ENCODE data around the gene GOLGA6A. TPM values are rescaled to one million over a fixed set of nuclear protein-coding genes. Genes with fewer than 3 reads are reported as not detected.

GOLGA6A gene
- total RNA-seq, 2 donors from 2014 or later: 1.1 TPM; not detected in 1

DNA sequence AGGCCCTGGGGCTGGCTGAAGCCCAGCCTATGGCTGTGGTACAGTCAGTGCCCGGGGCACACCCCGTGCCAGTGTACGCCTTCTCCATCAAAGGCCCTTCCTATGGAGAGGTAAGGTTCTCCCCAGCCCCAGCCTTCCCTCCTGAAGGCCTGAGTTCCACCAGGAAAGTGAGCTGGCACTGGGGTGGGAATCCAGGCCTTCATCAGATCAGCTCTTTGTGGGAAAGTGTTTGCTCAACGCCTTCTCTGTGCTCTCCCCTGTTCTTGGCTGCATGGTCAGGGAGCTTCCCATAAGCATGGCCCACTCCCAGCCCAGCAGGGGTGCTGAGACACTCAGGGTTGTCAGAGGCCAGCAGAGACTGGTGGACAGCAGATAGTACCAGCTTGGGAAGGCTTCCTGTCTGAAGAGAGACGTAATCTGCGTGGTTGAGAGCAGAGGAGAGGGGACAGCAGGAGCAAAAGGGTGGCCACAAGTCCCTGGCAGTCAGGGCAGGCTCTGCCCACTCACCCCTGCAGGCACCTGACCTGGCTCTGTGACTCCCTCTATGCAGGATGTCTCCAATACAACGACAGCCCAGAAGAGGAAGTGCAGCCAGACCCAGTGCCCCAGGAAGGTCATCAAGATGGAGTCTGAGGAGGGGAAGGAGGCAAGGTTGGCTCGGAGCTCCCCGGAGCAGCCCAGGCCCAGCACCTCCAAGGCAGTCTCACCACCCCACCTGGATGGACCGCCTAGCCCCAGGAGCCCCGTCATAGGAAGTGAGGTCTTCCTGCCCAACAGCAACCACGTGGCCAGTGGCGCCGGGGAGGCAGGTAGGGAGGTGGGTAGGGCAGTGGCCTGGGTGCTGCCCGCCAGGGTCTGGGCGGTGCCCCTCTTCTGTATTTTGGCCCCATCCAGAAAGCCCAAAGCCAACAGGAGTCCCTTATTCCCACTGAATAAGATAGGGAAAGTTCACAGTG is 49.5 kb downstream of the GOLGA6A start:
- peak overlapping the region in 1 of 2 donors; percentile 70 for H3K27ac Mint-ChIP-seq
- ATAC-seq: no peak

DNA sequence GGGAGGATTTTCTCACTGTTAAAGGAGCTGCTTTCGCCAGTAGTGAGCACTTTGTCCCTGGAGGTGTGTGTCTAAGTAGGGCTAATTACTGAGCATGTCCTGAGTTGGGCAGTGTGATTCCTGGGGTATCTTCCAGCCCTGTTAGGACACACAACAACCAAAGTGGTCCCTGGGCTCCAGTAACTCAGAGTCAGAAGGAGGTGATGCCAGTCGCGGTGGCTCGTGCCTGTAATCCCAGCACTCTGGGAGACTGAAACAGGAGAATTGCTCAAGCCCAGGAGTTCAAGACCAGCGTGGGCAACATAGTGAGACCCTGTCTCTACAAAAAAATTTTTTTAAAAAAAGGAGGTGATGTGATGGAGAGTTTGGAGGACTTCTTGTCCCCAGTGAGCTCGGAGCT is 50.3 kb downstream of the GOLGA6A start:
- DNase-seq (ENCODE audit: low spot score in 2 of 2): no peak
- H3K36me3 Mint-ChIP-seq: peaks cover 0 to 13% of the 10 kb centered on the region in 2 donors
- H3K27ac Mint-ChIP-seq: peak overlapping the region in 1 of 2 donors; percentile 70
- no peak for ATAC-seq
- H3K9me3 Mint-ChIP-seq: no peaks in the 10 kb centered on the region

More for the DNA sequence above, 49.5 kb downstream of the GOLGA6A start:
- peaks cover 0 to 13% of the 10 kb centered on the region in 2 donors for H3K36me3 Mint-ChIP-seq
- no peak for DNase-seq (ENCODE audit: low spot score in 2 of 2)
- no peaks in the 10 kb centered on the region for H3K9me3 Mint-ChIP-seq

DNA sequence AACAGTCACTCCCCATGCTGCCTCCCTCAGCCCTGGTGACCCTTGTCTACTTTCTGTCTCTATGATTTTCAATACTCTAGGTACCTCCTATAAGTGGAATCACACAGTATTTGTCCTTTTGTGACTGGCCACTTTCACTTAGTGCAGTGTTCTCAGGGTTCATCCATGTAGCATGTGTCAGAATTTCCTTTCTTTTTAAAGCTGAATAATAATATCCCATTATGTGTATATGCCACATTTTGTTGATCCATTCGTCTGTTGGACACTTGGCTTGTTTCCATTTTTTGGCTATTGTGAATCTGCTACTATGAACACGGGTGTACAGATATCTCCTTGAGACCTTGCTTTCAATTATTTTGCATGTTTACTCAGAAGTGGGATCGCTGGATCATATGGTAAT is 53.7 kb downstream of the GOLGA6A start:
- ATAC-seq: no peak
- no peaks in the 10 kb centered on the region for H3K9me3 Mint-ChIP-seq
- DNase-seq (ENCODE audit: low spot score in 2 of 2): no peak
- H3K36me3 Mint-ChIP-seq: no peaks in the 10 kb centered on the region
- H3K27ac Mint-ChIP-seq: no peak overlapping the region

DNA sequence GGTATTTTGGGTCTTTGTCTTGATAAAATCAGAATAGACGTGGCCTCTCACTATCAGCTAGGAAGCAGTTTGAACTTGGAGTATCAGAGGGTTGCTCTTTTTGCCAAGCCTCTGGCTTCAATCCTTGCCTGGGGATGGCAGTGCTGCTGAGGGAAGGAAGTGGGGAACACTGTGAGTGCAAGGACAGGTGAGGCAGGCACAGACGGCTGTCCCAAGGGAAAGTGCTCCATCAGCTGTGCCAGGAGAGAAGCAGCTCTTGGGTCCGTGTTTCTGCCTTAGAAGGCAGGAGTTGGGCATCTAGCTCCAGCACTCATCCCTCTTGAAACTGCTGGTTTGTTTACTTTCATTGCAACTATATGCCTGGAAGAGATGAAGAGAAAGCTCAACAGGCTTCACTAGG is 54.7 kb downstream of the GOLGA6A start:
- H3K36me3 Mint-ChIP-seq: peaks cover 2 to 7% of the 10 kb centered on the region in 2 donors

DNA sequence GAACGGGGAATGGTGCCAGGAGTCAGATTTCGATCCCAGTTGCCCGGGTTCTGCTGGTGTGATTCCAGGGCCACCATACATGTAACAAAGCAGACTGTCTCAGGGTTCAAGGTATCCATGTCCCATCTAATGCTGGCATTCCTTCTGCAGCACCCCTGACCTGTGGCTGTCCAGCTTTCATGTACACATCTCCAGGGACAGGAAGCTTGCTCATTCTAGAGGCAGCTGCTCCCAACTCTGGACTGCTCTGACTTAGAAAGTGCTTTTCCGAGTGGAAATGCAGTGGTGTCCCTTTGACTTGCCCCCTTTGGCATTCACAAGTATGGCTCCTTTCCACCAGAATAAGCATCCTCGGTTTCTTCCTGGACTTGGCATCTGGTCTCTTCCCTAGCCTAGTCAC is 56.9 kb downstream of the GOLGA6A start:
- ATAC-seq (no peak), DNase-seq (ENCODE audit: low spot score in 2 of 2) (no peak)
- no peaks in the 10 kb centered on the region for H3K9me3 Mint-ChIP-seq
- H3K36me3 Mint-ChIP-seq: peaks cover 7 to 12% of the 10 kb centered on the region in 2 donors
- H3K27ac Mint-ChIP-seq: peak overlapping the region; percentile 9 to 57

More for the DNA sequence above, 54.7 kb downstream of the GOLGA6A start:
- DNase-seq (ENCODE audit: low spot score in 2 of 2): no peak
- Mint-ChIP-seq H3K9me3 (no peaks in the 10 kb centered on the region), H3K27ac (peak overlapping the region in 1 of 2 donors; percentile 36)
- no peak for ATAC-seq

DNA sequence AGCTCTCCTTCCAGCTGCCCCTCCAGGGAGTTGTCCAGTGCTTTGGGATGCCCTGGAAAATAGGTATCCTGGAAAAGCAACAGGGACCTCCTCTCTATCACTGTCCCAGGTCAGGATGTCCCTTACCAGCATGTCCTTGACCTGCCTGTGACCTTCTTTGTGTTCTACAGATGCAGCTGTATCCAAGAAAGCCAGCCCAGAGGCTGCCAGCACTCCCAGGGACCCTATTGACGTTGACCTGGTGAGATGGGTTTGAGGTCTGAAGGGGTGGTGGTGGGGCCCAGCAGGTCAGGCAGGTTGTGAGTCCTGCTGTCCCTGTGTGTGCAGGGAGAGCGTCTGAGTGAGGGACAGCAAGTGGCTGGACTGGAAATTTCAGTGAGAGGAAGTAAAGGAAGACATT is 57.7 kb downstream of the GOLGA6A start:
- Mint-ChIP-seq H3K9me3 (no peaks in the 10 kb centered on the region), H3K36me3 (peaks cover 7 to 12% of the 10 kb centered on the region in 2 donors), H3K27ac (peak overlapping the region; percentile 49 to 78)
- ATAC-seq: no peak
- DNase-seq (ENCODE audit: low spot score in 2 of 2): no peak

DNA sequence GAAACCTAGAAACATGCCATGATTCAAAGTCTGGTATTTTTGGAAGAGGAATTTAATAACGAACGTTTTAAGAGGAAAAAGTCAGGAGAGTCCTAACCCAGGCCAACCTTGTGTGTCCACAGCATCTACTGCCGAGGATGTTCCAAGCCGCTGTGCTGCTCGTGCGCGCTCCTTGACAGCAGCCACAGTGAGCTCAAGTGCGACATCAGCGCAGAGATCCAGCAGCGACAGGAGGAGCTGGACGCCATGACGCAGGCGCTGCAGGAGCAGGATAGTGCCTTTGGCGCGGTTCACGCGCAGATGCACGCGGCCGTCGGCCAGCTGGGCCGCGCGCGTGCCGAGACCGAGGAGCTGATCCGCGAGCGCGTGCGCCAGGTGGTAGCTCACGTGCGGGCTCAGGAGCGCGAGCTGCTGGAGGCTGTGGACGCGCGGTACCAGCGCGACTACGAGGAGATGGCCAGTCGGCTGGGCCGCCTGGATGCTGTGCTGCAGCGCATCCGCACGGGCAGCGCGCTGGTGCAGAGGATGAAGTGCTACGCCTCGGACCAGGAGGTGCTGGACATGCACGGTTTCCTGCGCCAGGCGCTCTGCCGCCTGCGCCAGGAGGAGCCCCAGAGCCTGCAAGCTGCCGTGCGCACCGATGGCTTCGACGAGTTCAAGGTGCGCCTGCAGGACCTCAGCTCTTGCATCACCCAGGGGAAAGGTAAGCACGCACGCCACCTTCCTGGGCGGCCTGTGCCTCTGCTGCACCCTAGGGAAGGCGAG is 59.5 kb downstream of the GOLGA6A start:
- no peak for DNase-seq (ENCODE audit: low spot score in 2 of 2)
- peaks cover 7 to 12% of the 10 kb centered on the region in 2 donors for H3K36me3 Mint-ChIP-seq
- H3K27ac Mint-ChIP-seq: peak overlapping the region in 1 of 2 donors; percentile 72

More for the DNA sequence above, 59.5 kb downstream of the GOLGA6A start:
- ATAC-seq: no peak
- H3K9me3 Mint-ChIP-seq: no peaks in the 10 kb centered on the region

Other genes with a start within 250 kb of the GOLGA6A start
- gene TBC1D21, start 209.0 kb downstream of the GOLGA6A start, total RNA-seq: not detected
- gene LOXL1, start 156.1 kb downstream of the GOLGA6A start, total RNA-seq: under 1 TPM; 0.27 to 0.78 TPM
- gene STOML1, start 90.3 kb downstream of the GOLGA6A start, total RNA-seq: 1 to 10 TPM; 5.9 to 7.2 TPM
- 10 to 100 TPM; 76.3 to 91.7 TPM for gene PML, start 87.8 kb downstream of the GOLGA6A start, total RNA-seq
- not detected for gene ISLR2, start 48.0 kb upstream of the GOLGA6A start, total RNA-seq
- gene ISLR, start 91.2 kb upstream of the GOLGA6A start, total RNA-seq: not detected
- gene STRA6, start 120.2 kb upstream of the GOLGA6A start, total RNA-seq: under 1 TPM in 1 of 2 donors, not detected in 1; 0.14 TPM
- not detected for gene CCDC33, start 153.8 kb upstream of the GOLGA6A start, total RNA-seq

Measured in activated naive CD4-positive, alpha-beta T cell treated with anti-CD3 and anti-CD28 coated beads, Interleukin-2, amount 50 U/mL, for 72 hours (primary cell).